GM12892 (cell line): ENCODE measurements around the gene VPS4B.

Source experiments
- POLR2AphosphoS5 ChIP-seq: IDR thresholded peaks from 2 replicates; pipeline ENCODE4 v1.6.1; 2011; ENCODE audit warnings: low read depth, low read length, control low read depth
- TAF1 ChIP-seq: IDR thresholded peaks from 2 replicates; pipeline ENCODE4 v1.6.1; 2011; ENCODE audit warnings: low read depth, mild to moderate bottlenecking, control low read depth, low read length, borderline replicate concordance

- TF ChIP-seq POLR2AphosphoS5 (no peak), TAF1 (no peak)
These were observed 78.0 kb downstream of the VPS4B start for GRCh38 chr18:63344263-63344662.
